Measurements from ENCODE around the gene NRSN2. TPM values are rescaled to one million over a fixed set of nuclear protein-coding genes. Genes with fewer than 3 reads are reported as not detected.

The NRSN2 gene
- 1 to 10 TPM in 1 of 2 experiments, under 1 TPM in 1; 0.87 to 1.2 TPM for total RNA-seq

GRCh38 chr20:346640-347316 is at the start of gene NRSN2:
NRSN2 (plus strand) TSS chr20:347111; CDS start chr20:349644, 2,533 bp downstream.
- POLR2A ChIA-PET, result no interaction called here

GRCh38 chr20:297925-298775 is 48.8 kb upstream of the NRSN2 start:
- Mint-ChIP-seq H3K36me3 (ENCODE audit: low read depth) (peaks cover 43% of the 10 kb centered on the region), H3K27me3 (no peaks in the 10 kb centered on the region), H3K4me3 (peak overlapping the region; percentile 89), H3K4me1 (peaks cover 54% of the 10 kb centered on the region), H3K27ac (peak overlapping the region; percentile 98), H3K9me3 (no peaks in the 10 kb centered on the region)
- ChIA-PET CTCF (interaction anchor here (0.6 to 1.4 kb wide), 2 partner anchors 19 to 32 kb away, joined by 3 read pairs; no protein-coding TSS in a partner anchor), POLR2A (no interaction called here)
- peak; percentile 56 for DNase-seq

More at GRCh38 chr20:346640-347316, at the start of gene NRSN2:
- Mint-ChIP-seq H3K4me3 (peak within 1 kb of the TSS; percentile 86), H3K9me3 (peaks cover 3% of the 10 kb centered on the region), H3K36me3 (ENCODE audit: low read depth) (no peaks in the 10 kb centered on the region), H3K27ac (peak within 1 kb of the TSS; percentile 61), H3K27me3 (peaks cover 12% of the 10 kb centered on the region), H3K4me1 (peaks cover 22% of the 10 kb centered on the region)
- CTCF ChIA-PET, result interaction anchor here (1.3 to 4.7 kb wide), 3 partner anchors 10 to 299 kb away, joined by 3 to 22 read pairs (median 7); no protein-coding TSS in a partner anchor
- DNase-seq, result no peak

- peak overlapping the region; percentile 98 for H3K27ac Mint-ChIP-seq
- no peaks in the 10 kb centered on the region for H3K9me3 Mint-ChIP-seq
- H3K36me3 Mint-ChIP-seq (ENCODE audit: low read depth), result peaks cover 43% of the 10 kb centered on the region
- ChIA-PET CTCF (interaction anchor here (0.7 to 2.2 kb wide), 4 partner anchors 11 to 32 kb away, joined by 3 to 9 read pairs (median 4); no protein-coding TSS in a partner anchor), POLR2A (no interaction called here)
- H3K4me3 Mint-ChIP-seq, result peak overlapping the region; percentile 89
- peak; percentile 15 for DNase-seq
- H3K27me3 Mint-ChIP-seq, result no peaks in the 10 kb centered on the region
- H3K4me1 Mint-ChIP-seq, result peaks cover 54% of the 10 kb centered on the region
These were observed 48.0 kb upstream of the NRSN2 start for GRCh38 chr20:298776-299391.

GRCh38 chr20:300345-300990 is 46.4 kb upstream of the NRSN2 start:
- ChIA-PET CTCF (interaction anchor here (1.3 to 2.4 kb wide), 3 partner anchors 12 to 30 kb away, joined by 4 to 9 read pairs (median 7); no protein-coding TSS in a partner anchor), POLR2A (interaction anchor here (0.7 kb wide), 1 partner anchor 154 kb away, joined by 3 read pairs; no protein-coding TSS in a partner anchor)
- peaks cover 43% of the 10 kb centered on the region for H3K36me3 Mint-ChIP-seq (ENCODE audit: low read depth)
- peaks cover 47% of the 10 kb centered on the region for H3K4me1 Mint-ChIP-seq
- H3K27ac Mint-ChIP-seq, result no peak overlapping the region
- peak overlapping the region; percentile 7 for H3K4me3 Mint-ChIP-seq
- no peaks in the 10 kb centered on the region for H3K27me3 Mint-ChIP-seq
- DNase-seq, result no peak
- H3K9me3 Mint-ChIP-seq, result no peaks in the 10 kb centered on the region

GRCh38 chr20:301886-302848 is 44.7 kb upstream of the NRSN2 start:
- Mint-ChIP-seq H3K27ac (no peak overlapping the region), H3K27me3 (no peaks in the 10 kb centered on the region), H3K9me3 (no peaks in the 10 kb centered on the region), H3K4me1 (peaks cover 33% of the 10 kb centered on the region), H3K4me3 (no peak overlapping the region), H3K36me3 (ENCODE audit: low read depth) (peaks cover 40% of the 10 kb centered on the region)
- DNase-seq, result no peak
- CTCF ChIA-PET, result interaction anchor here (0.9 to 2.4 kb wide), 2 partner anchors 20 to 22 kb away, joined by 3 to 7 read pairs; no protein-coding TSS in a partner anchor
- POLR2A ChIA-PET, result no interaction called here

- Mint-ChIP-seq H3K27me3 (no peaks in the 10 kb centered on the region), H3K4me1 (peaks cover 27% of the 10 kb centered on the region), H3K36me3 (ENCODE audit: low read depth) (peaks cover 12% of the 10 kb centered on the region), H3K27ac (no peak overlapping the region), H3K4me3 (no peak overlapping the region), H3K9me3 (no peaks in the 10 kb centered on the region)
- ChIA-PET POLR2A (no interaction called here), CTCF (interaction anchor here (0.6 kb wide), 1 partner anchor 18 kb away, joined by 3 read pairs; no protein-coding TSS in a partner anchor)
- DNase-seq, result no peak
These were observed 41.2 kb upstream of the NRSN2 start for GRCh38 chr20:305745-306144.

- no peak overlapping the region for H3K4me3 Mint-ChIP-seq
- H3K4me1 Mint-ChIP-seq, result peaks cover 13% of the 10 kb centered on the region
- no peak overlapping the region for H3K27ac Mint-ChIP-seq
- H3K27me3 Mint-ChIP-seq, result no peaks in the 10 kb centered on the region
- no peaks in the 10 kb centered on the region for H3K36me3 Mint-ChIP-seq (ENCODE audit: low read depth)
- ChIA-PET POLR2A (no interaction called here), CTCF (no interaction called here)
- H3K9me3 Mint-ChIP-seq, result no peaks in the 10 kb centered on the region
- DNase-seq, result no peak
These were observed 38.4 kb upstream of the NRSN2 start for GRCh38 chr20:308427-309038.

- no peaks in the 10 kb centered on the region for H3K36me3 Mint-ChIP-seq (ENCODE audit: low read depth)
- ChIA-PET CTCF (interaction anchor here (1.1 to 1.5 kb wide), 2 partner anchors 10 to 15 kb away, joined by 3 to 5 read pairs; no protein-coding TSS in a partner anchor), POLR2A (no interaction called here)
- no peaks in the 10 kb centered on the region for H3K9me3 Mint-ChIP-seq
- H3K4me3 Mint-ChIP-seq, result no peak overlapping the region
- H3K27ac Mint-ChIP-seq, result peak overlapping the region; percentile 16
- H3K27me3 Mint-ChIP-seq, result no peaks in the 10 kb centered on the region
- DNase-seq, result no peak
- H3K4me1 Mint-ChIP-seq, result peaks cover 13% of the 10 kb centered on the region
These were observed 37.5 kb upstream of the NRSN2 start for GRCh38 chr20:309306-309840.

GRCh38 chr20:309841-310644 is 36.9 kb upstream of the NRSN2 start:
- Mint-ChIP-seq H3K27ac (no peak overlapping the region), H3K9me3 (no peaks in the 10 kb centered on the region), H3K36me3 (ENCODE audit: low read depth) (no peaks in the 10 kb centered on the region), H3K4me3 (peak overlapping the region; percentile 50), H3K27me3 (no peaks in the 10 kb centered on the region), H3K4me1 (peaks cover 13% of the 10 kb centered on the region)
- peak; percentile 79 for DNase-seq
- POLR2A ChIA-PET, result no interaction called here
- CTCF ChIA-PET, result interaction anchor here (0.5 to 2.5 kb wide), 6 partner anchors 11 to 226 kb away, joined by 3 to 12 read pairs (median 4); no protein-coding TSS in a partner anchor

GRCh38 chr20:310645-311044 is 36.3 kb upstream of the NRSN2 start:
- Mint-ChIP-seq H3K9me3 (no peaks in the 10 kb centered on the region), H3K27me3 (no peaks in the 10 kb centered on the region), H3K27ac (no peak overlapping the region), H3K4me3 (peak overlapping the region; percentile 50), H3K4me1 (peaks cover 13% of the 10 kb centered on the region), H3K36me3 (ENCODE audit: low read depth) (no peaks in the 10 kb centered on the region)
- CTCF ChIA-PET, result interaction anchor here (0.5 to 2.5 kb wide), 5 partner anchors 13 to 226 kb away, joined by 3 to 12 read pairs (median 4); no protein-coding TSS in a partner anchor
- no peak for DNase-seq
- POLR2A ChIA-PET, result no interaction called here
